Type B pancreatic cell (in vitro differentiated cells): ENCODE data around the gene CORO7. TPM values are rescaled to one million over a fixed set of nuclear protein-coding genes. Genes with fewer than 3 reads are reported as not detected.
A peak's percentile ranks its signal among the peaks of the same experiment; 100 is the strongest.

Experiments
- DNase-seq: peaks from one replicate; pipeline ENCODE4 v3.0.0; 2021; ENCODE audit warnings: mixed read lengths; ENCODE audit not compliant: unreplicated experiment; ENCODE audit errors: extremely low spot score
- H3K27ac Mint-ChIP-seq: 2 replicates; pipeline ENCODE4 v1.8.0; 2021; ENCODE audit warnings: mild to moderate bottlenecking, mixed read lengths
- H3K27me3 Mint-ChIP-seq: 2 replicates; pipeline ENCODE4 v1.8.0; 2021; ENCODE audit warnings: mixed read lengths
- H3K36me3 Mint-ChIP-seq: 2 replicates; pipeline ENCODE4 v1.8.0; 2021; ENCODE audit warnings: mixed read lengths
- H3K4me1 Mint-ChIP-seq: one replicate; pipeline ENCODE4 v1.8.0; 2021; ENCODE audit warnings: mixed read lengths; ENCODE audit not compliant: unreplicated experiment
- H3K4me3 Mint-ChIP-seq: 2 replicates; pipeline ENCODE4 v1.8.0; 2021; ENCODE audit warnings: mild to moderate bottlenecking, mixed read lengths
- H3K9me3 Mint-ChIP-seq: 2 replicates; pipeline ENCODE4 v1.8.0; 2021; ENCODE audit warnings: mixed read lengths
- CTCF ChIP-seq: fragments of 200-600 bp; sonication (generic); conservative IDR thresholded peaks from 2 replicates; pipeline ENCODE4 v1.5.0; 2021; ENCODE audit warnings: antibody characterized with exemption, mild to moderate bottlenecking
- total RNA-seq: library from RNA; stranded (reverse); gene quantifications from 2 replicates; pipeline ENCODE4 v1.2.1, GENCODE V29; 2021; ENCODE audit warnings: low replicate concordance

The CORO7 gene
- total RNA-seq, 1 donor from 2014 or later, result 32.3 TPM

- H3K27me3 Mint-ChIP-seq, result no peaks in the 10 kb centered on the region
- H3K27ac Mint-ChIP-seq, result no peak overlapping the region
These were observed 59.6 kb downstream of the CORO7 start for GRCh38 chr16:4356820-4357219.

GRCh38 chr16:4354512-4355409, 61.6 kb downstream of the CORO7 start:
- Mint-ChIP-seq H3K36me3 (no peaks in the 10 kb centered on the region), H3K27me3 (no peaks in the 10 kb centered on the region), H3K4me1 (peaks cover 14% of the 10 kb centered on the region), H3K27ac (no peak overlapping the region), H3K9me3 (no peaks in the 10 kb centered on the region), H3K4me3 (no peak overlapping the region)
- no peak for DNase-seq
- no peak for TF ChIP-seq CTCF

More at GRCh38 chr16:4356820-4357219, 59.6 kb downstream of the CORO7 start:
- no peaks in the 10 kb centered on the region for H3K36me3 Mint-ChIP-seq
- no peak for DNase-seq
- TF ChIP-seq CTCF, result no peak
- no peak overlapping the region for H3K4me3 Mint-ChIP-seq
- peaks cover 6% of the 10 kb centered on the region for H3K4me1 Mint-ChIP-seq
- H3K9me3 Mint-ChIP-seq, result no peaks in the 10 kb centered on the region

GRCh38 chr16:4353675-4354074, 62.7 kb downstream of the CORO7 start:
- Mint-ChIP-seq H3K4me1 (peaks cover 8% of the 10 kb centered on the region), H3K27ac (peak overlapping the region; percentile 29), H3K4me3 (peak overlapping the region; percentile 40), H3K27me3 (no peaks in the 10 kb centered on the region), H3K36me3 (no peaks in the 10 kb centered on the region), H3K9me3 (no peaks in the 10 kb centered on the region)
- TF ChIP-seq CTCF, result no peak
- no peak for DNase-seq

GRCh38 chr16:4352843-4353242, 63.6 kb downstream of the CORO7 start:
- Mint-ChIP-seq H3K4me3 (no peak overlapping the region), H3K27ac (no peak overlapping the region), H3K4me1 (peaks cover 15% of the 10 kb centered on the region), H3K27me3 (no peaks in the 10 kb centered on the region), H3K9me3 (no peaks in the 10 kb centered on the region), H3K36me3 (no peaks in the 10 kb centered on the region)
- DNase-seq, result no peak
- TF ChIP-seq CTCF, result no peak

GRCh38 chr16:4351880-4352279, 64.5 kb downstream of the CORO7 start:
- no peaks in the 10 kb centered on the region for H3K9me3 Mint-ChIP-seq
- H3K27me3 Mint-ChIP-seq, result no peaks in the 10 kb centered on the region
- no peak for TF ChIP-seq CTCF
- peaks cover 16% of the 10 kb centered on the region for H3K4me1 Mint-ChIP-seq
- H3K36me3 Mint-ChIP-seq, result no peaks in the 10 kb centered on the region
- H3K27ac Mint-ChIP-seq, result peak overlapping the region; percentile 90
- peak overlapping the region; percentile 96 for H3K4me3 Mint-ChIP-seq
- DNase-seq, result no peak
